ENCODE measurements around the gene TLL2.

TLL2 gene

GRCh38 chr10:96384506-96384905, 129.2 kb downstream of the TLL2 start:
- DNase-seq, result no peak

GRCh38 chr10:96380821-96381220, 132.9 kb downstream of the TLL2 start:
- DNase-seq, result no peak

DNA sequence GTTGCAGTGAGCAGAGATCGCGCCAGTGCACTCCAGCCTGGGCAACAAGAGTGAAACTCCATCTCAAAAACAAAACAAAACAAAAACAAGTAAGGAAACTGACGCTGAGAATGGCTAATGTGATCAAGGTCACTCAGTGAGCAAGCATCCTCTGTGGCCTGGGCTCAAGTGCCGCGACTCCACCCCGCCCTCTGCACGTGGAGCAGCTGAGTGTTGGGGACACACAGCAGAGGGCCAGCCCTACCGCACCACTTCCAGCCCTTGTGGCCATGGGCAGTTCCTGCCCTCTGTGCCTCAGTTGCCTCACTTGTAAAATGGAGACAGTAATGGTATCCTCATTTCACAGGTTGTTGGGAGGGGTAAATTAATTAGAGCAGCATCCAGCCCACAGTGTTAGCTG, 134.0 kb downstream of the TLL2 start:
- no peak for DNase-seq

DNA sequence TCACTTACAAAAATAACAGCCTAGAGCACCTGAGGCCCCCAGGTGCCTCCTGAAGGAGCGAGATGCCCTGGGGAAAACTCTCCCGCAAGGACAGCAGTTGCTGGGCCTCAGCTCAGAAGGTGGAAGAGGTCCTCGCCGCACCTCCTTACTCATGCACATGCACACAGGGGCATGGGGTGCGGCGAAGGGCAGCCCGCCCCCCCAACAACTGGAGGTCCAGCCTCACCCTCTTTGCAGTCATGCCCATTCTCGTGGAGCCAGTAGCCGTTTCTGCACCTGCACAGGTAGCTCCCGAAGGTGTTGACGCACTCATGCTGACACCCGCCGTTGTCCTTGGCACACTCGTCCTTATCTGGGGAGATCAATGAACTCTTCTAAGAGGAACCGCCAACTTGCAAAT, 135.0 kb downstream of the TLL2 start:
- DNase-seq, result no peak

GRCh38 chr10:96377816-96378294, 135.9 kb downstream of the TLL2 start:
- DNase-seq, result no peak

DNA sequence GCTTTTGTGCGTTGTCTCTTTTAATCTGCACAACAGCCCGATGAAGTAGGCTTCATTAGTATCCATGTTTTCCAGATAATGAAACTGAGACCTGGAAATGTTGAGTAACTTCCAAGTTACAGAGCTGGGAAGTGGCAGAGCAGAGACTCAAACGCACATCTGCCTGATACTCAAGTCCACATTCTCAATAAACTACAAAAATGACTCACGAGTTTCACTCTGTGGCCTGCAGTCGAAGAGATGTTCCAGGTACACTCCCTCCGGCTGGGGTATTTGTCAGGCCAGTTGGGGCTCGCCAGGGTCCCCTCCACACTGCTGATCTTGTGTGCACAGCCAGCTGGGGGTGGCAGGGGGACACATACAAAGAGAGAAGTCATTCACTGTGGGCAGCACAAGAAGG, 137.2 kb downstream of the TLL2 start:
- DNase-seq, result no peak

GRCh38 chr10:96374985-96375830, 138.5 kb downstream of the TLL2 start:
- DNase-seq, result peak; percentile 16

DNA sequence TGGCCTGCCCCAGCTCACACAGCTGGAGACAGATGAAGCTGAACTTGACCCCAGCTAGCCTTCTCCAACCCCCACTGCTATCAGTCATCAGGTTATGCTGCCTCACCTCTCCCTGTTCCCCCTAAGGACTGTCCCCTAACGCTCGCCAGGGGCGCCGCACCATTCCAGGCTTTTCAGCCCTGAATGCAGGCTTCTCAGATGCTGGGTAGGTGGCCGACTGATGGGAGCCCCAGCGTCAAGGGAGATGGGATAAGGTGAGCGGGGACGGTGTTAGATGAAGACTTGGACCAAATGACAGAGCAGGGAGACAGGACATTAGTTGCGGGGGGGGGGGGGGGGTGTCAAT, 139.1 kb downstream of the TLL2 start:
- no peak for DNase-seq

GRCh38 chr10:96374004-96374403, 139.7 kb downstream of the TLL2 start:
- DNase-seq, result no peak

GRCh38 chr10:96371356-96371755, 142.4 kb downstream of the TLL2 start:
- DNase-seq, result no peak

DNA sequence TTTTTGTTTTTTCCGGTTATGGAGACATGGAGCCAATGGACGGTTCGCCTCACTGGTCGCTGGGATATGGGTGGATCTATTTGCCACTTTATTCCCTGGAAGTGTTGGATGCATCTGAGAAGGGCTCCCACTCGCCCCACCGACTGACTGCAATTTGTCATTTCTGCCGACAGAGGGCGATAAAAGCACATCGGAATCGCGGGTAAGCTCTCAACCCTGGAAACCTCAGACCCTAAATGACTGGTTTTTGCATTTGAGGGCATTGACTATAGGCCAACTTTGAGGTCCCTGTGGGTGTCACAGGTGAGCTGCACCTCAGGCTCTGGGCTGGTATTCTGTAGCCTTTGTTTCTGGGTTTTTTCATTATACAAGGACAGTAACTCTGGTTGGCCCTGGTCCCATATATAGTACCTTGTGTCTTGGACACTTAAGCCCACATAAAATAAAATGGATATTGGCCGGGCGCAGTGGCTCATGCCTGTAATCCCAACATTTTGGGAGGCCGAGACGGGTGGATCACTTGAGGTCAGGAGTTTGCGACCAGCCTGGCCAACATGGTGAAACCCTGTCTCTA, 143.1 kb downstream of the TLL2 start:
- peak; percentile 2 for DNase-seq

DNA sequence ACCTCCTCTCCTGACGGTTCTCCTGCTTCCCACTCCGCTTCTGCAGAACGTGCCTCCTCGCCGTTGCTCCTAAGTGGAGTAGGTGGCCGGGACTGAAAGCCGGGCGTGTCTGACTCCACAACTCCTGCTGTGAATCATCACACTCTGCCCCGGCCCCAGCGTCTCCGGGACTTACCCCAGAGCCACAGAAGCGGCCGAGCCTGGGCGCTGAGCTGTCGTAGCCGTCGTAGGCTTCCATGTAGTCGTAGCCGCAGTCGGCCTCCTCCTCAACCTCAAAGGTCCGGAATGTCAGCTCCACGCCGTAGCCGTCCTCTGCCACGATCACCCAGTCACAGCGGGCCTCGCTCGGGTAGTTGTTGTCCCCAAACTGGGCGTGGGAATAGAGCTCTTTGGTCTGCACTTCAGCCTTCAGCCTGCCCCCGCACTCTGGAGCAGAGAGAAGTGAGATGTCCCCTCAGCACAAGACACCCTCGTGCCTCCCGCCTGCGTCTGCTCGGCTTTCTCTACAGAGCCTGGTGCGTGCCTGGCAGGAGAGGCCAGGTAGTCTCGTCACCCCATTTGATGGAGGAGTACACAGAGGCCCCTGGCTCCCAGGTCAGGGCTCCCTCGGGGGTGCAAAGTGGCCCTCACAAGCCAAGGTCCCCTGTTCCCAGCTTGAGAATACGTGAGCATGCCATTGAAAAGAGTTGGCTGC, 143.7 kb downstream of the TLL2 start:
- DNase-seq, result no peak

DNA sequence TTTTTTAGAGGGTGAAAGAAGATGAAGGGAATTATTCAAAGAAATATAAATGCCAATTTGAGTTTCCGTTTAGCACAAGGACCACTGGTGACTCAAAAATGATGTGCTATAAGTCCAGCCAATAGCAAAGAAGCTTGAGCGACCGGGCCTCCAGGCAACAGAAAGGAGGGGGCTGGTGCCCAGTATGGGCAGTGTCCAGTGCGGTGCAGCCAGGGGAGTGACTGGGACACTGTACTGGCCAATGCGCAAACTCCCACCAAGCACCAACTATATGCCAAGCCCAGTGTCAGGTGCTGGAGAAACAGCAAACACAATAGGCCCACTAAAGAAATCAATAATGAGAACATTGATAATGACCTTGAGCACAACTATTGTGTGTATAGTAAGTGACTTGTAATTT, 144.8 kb downstream of the TLL2 start:
- no peak for DNase-seq

- no peak for DNase-seq
These were observed 146.3 kb downstream of the TLL2 start for GRCh38 chr10:96367470-96367869.

DNA sequence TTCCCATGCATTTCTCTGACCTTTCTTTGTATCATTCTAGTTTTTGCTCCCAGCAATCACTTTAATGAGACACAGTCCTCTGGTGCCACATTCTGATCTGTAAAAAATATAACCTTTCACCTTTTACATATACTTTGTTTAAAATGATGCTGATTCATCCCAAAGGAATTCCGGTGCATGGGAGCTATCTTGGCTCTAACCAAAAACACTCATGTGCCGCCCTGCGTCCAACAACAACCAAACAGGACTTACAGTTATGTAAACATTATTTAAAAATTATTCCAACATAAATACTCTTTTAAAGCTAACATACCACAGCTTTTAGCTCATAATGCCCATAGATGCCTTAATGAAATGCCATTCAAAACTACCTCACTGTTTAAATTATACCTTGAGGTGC, 147.2 kb downstream of the TLL2 start:
- no peak for DNase-seq

DNA sequence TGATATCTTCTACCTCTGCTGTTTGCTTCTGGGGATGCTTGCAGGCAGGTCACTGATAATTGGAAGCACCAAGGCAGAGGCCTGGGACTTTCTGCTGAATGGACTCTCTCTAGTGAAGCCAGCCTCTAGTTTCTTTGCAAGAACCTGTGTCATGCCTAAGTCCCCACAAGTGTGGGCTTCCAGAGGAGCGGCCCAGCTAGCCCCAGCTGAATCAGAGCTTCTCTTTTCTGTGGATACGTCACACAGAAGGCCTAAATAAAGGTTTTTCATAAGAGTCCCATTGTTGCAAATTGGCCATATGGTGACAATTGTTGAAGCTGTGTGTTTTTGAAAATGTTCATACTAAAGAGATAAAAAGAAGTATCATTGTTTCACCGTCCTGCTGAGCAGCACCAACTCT, 148.2 kb downstream of the TLL2 start:
- DNase-seq, result no peak

DNA sequence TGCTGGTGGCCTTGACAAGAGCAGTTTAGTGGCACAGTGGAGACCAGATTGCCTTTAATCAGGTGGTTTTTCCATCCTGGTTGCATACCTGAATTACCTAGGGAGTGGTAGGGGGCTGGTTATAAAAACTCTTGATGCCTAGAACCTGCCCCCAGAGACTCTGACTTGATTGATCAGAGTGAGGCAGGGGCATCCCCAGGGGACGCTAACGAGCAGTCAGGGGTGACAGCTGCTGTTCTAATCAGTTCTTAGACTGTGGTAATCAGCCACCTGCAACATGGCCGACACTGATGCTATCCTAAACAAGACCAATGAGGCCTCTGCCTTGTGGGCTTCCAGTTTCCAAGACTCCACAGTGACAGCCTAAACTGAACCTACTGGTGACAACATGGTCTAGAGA, 153.0 kb downstream of the TLL2 start:
- no peak for DNase-seq

GRCh38 chr10:96360331-96360730, 153.4 kb downstream of the TLL2 start:
- no peak for DNase-seq

GRCh38 chr10:96359616-96360015, 154.1 kb downstream of the TLL2 start:
- no peak for DNase-seq

GRCh38 chr10:96358851-96359540, 154.7 kb downstream of the TLL2 start, which contains the start of gene OPALIN:
OPALIN (minus strand) TSS chr10:96359002; CDS start chr10:96358896, 106 bp downstream.
- no peak for DNase-seq

GRCh38 chr10:96357038-96357620, 156.6 kb downstream of the TLL2 start:
- no peak for DNase-seq

GRCh38 chr10:96352582-96352981, 161.1 kb downstream of the TLL2 start:
- no peak for DNase-seq

- no peak for DNase-seq
These were observed 161.7 kb downstream of the TLL2 start for GRCh38 chr10:96352027-96352426.

Measured in DMS79 (cell line).